ENCODE measurements around the gene UBASH3B.

GRCh38 chr11:122802876-122803275 lies 147.4 kb downstream of the UBASH3B start:
- no peak for TF ChIP-seq GATA2 (IDR thresholded peaks at IDR 0.05; ENCODE audit: low read depth, low read length)
- no peak for TF ChIP-seq GATA3 (IDR thresholded peaks at IDR 0.05; ENCODE audit: low read depth, low read length)
